Endothelial cell of umbilical vein (primary cell): ENCODE measurements around the gene OPCML. TPM values are rescaled to one million over a fixed set of nuclear protein-coding genes. Genes with fewer than 3 reads are reported as not detected.

Source experiments
- BruUV-seq: library from RNA; stranded (reverse); fragments of 400-500 nt; replicated peaks from 2 replicates; lab custom pipeline; 2021; lab: Mats Ljungman, UMichigan
- CTCF ChIA-PET: fragments of 300-600, 350-600 bp; sonication (Branson Sonifier 250); formaldehyde crosslinking; loops from one replicate; lab custom pipeline; 2021; ENCODE audit warnings: antibody characterized with exemption, inconsistent platforms; lab: Charles Lee
- POLR2A ChIA-PET: fragments of 300-600, 350-600 bp; sonication (Branson Sonifier 250); formaldehyde crosslinking; loops from one replicate; lab custom pipeline; 2021; ENCODE audit warnings: antibody characterized with exemption, inconsistent platforms; lab: Charles Lee
- DNase-seq: peaks from one replicate; pipeline ENCODE4 v3.0.0-alpha.2; 2011; ENCODE audit warnings: low read depth, low spot score
- FAIRE-seq: peaks from 2 replicates; lab custom pipeline; 2011; peaks lifted over from hg19 to GRCh38; lab: Jason Lieb, UNC
- H2AFZ ChIP-seq: 2 replicates; pipeline ENCODE4 v1.6.0; 2012; ENCODE audit warnings: low read depth, low read length, control low read depth, inconsistent platforms
- H3K27ac ChIP-seq: 2 replicates; pipeline ENCODE4 v1.5.1; 2011; ENCODE audit warnings: low read depth, mild to moderate bottlenecking, control low read depth, low read length, moderate library complexity; ENCODE audit not compliant: insufficient read depth
- H3K27me3 ChIP-seq, 2 experiments: 2 replicates each; pipeline versions ENCODE4 v1.6.0 to v1.6.1; 2011; ENCODE audit warnings: low read length in 2 of 2, mixed read lengths in 1 of 2; ENCODE audit not compliant: control insufficient read depth in 2 of 2, insufficient read depth in 2 of 2
- H3K36me3 ChIP-seq, 2 experiments: 2 replicates in 1 of 2; 3 replicates in 1 of 2; pipeline ENCODE4 v1.5.1; 2011; ENCODE audit warnings: low read length in 2 of 2, mild to moderate bottlenecking in 1 of 2, moderate library complexity in 1 of 2; ENCODE audit not compliant: control insufficient read depth in 2 of 2, insufficient read depth in 2 of 2; ENCODE audit errors: extremely low read depth in 1 of 2
- H3K4me1 ChIP-seq: 3 replicates; pipeline ENCODE4 v1.5.1; 2011; ENCODE audit warnings: mild to moderate bottlenecking, low read length; ENCODE audit not compliant: control insufficient read depth, insufficient read depth; ENCODE audit errors: extremely low read depth
- H3K4me2 ChIP-seq: 2 replicates; pipeline ENCODE4 v1.6.1; 2011; ENCODE audit warnings: low read length, control low read depth, mixed read lengths; ENCODE audit not compliant: insufficient read depth
- H3K4me3 ChIP-seq, 3 experiments: fragments of 200-600 bp in 1 of 3; sonication (generic), shearing (Covaris generic) in 1 of 3; replicated peaks in 1 of 3; 2 replicates each; pipeline ENCODE4 v1.5.1; 2011 to 2016; ENCODE audit warnings: control low read depth in 3 of 3, low read length in 3 of 3, mild to moderate bottlenecking in 2 of 3, inconsistent platforms in 1 of 3, low read depth in 1 of 3, moderate library complexity in 1 of 3; ENCODE audit not compliant: insufficient read depth in 1 of 3
- H3K79me2 ChIP-seq: 2 replicates; pipeline ENCODE4 v1.6.0; 2012; ENCODE audit warnings: low read length, inconsistent platforms; ENCODE audit not compliant: control insufficient read depth, insufficient read depth
- H3K9ac ChIP-seq: replicated peaks from 2 replicates; pipeline ENCODE3; 2011; ENCODE audit warnings: low read length, control low read depth; ENCODE audit not compliant: insufficient read depth; ENCODE audit errors: extremely low read depth
- H3K9me1 ChIP-seq: replicated peaks from 3 replicates; pipeline ENCODE4 v1.6.0; 2011; ENCODE audit warnings: mild to moderate bottlenecking, low read length; ENCODE audit not compliant: control insufficient read depth, insufficient read depth; ENCODE audit errors: extremely low read depth
- H3K9me3 ChIP-seq: replicated peaks from 2 replicates; pipeline ENCODE4 v1.5.1; 2012; ENCODE audit warnings: low read length, inconsistent platforms; ENCODE audit not compliant: control insufficient read depth, insufficient read depth
- H4K20me1 ChIP-seq: replicated peaks from 2 replicates; pipeline ENCODE3; 2011; ENCODE audit warnings: mild to moderate bottlenecking, low read length; ENCODE audit not compliant: control insufficient read depth, insufficient read depth; ENCODE audit errors: extremely low read depth
- EZH2 ChIP-seq: IDR thresholded peaks from 2 replicates; pipeline ENCODE4 v1.6.1; 2012; ENCODE audit warnings: borderline replicate concordance, low read depth, mild to moderate bottlenecking, moderate library complexity, low read length, inconsistent platforms; ENCODE audit not compliant: severe bottlenecking
- FOS ChIP-seq: IDR thresholded peaks from 2 replicates; pipeline ENCODE4 v1.6.1; 2011; ENCODE audit warnings: mild to moderate bottlenecking, low read length, moderate library complexity, borderline replicate concordance; ENCODE audit not compliant: insufficient read depth
- GATA2 ChIP-seq: IDR thresholded peaks from 2 replicates; pipeline ENCODE4 v1.7.0; 2011; ENCODE audit warnings: low read depth, mild to moderate bottlenecking, moderate library complexity, mixed read lengths, low read length; ENCODE audit not compliant: insufficient read length, insufficient read depth
- JUN ChIP-seq: IDR thresholded peaks from 2 replicates; pipeline ENCODE4 v1.6.1; 2011; ENCODE audit warnings: borderline replicate concordance, low read depth; ENCODE audit not compliant: insufficient read length, insufficient read depth
- MAX ChIP-seq: IDR thresholded peaks from 2 replicates; pipeline ENCODE4 v1.6.1; 2011; ENCODE audit not compliant: insufficient read depth, insufficient read length
- MYC ChIP-seq: IDR thresholded peaks from one replicate; pipeline ENCODE4 v1.6.1; 2011; ENCODE audit warnings: mild to moderate bottlenecking, low read depth, low read length
- POLR2A ChIP-seq: IDR thresholded peaks from 2 replicates; pipeline ENCODE4 v1.6.1; 2012; ENCODE audit warnings: low read depth, mild to moderate bottlenecking, control low read depth, low read length
- POLR2AphosphoS5 ChIP-seq: IDR thresholded peaks from 2 replicates; pipeline ENCODE4 v1.6.1; 2012; ENCODE audit warnings: low read depth, mild to moderate bottlenecking, control low read depth, low read length, moderate library complexity; ENCODE audit not compliant: insufficient read depth
- dilution Hi-C: fragments of 300-500 bp; cut with MboI; formaldehyde crosslinking; loops from one replicate; pipeline ENCODE4 v1.15.0; 2019; ENCODE audit warnings: low sequenced_read_pairs; ENCODE audit not compliant: extremely low pct_ligation_motif_present
- intact Hi-C: fragments of 100-400 bp; cut with micrococcal nuclease; formaldehyde crosslinking; loops from one replicate; pipeline ENCODE4 v1.10.0; 2022
- polyA plus RNA-seq, 4 experiments: library from polyadenylated mRNA; depleted of rRNA in 3 of 4; stranded (reverse) in 3 of 4; unstranded in 1 of 4; fragments of >200 nt; gene quantifications; 2 replicates each; pipeline versions ENCODE4 v1.2.1 to v1.2.3, GENCODE V29; 2011 to 2012; ENCODE audit warnings: missing spikeins in 1 of 4
- total RNA-seq: library from RNA; stranded (reverse); gene quantifications from 2 replicates; pipeline ENCODE4 v1.2.3, GENCODE V29; 2021
- TF ChIP-seq, protein P1 (sequence below), 2 donors: IDR thresholded peaks; 1 replicate in 1 of 2; 2 replicates in 1 of 2; pipeline ENCODE4 v1.5.1; 2011; ENCODE audit warnings: low read length in 2 of 2, mild to moderate bottlenecking in 2 of 2, moderate library complexity in 2 of 2, control low read depth in 1 of 2, inconsistent platforms in 1 of 2, low read depth in 1 of 2; ENCODE audit not compliant: insufficient read depth in 1 of 2; ENCODE audit errors: extremely low read depth in 1 of 2

OPCML gene
- total and polyA plus RNA-seq, 2 donors (not counting 3 experiments of a cell fraction or from before 2014, with no cell fraction given): not detected

DNA sequence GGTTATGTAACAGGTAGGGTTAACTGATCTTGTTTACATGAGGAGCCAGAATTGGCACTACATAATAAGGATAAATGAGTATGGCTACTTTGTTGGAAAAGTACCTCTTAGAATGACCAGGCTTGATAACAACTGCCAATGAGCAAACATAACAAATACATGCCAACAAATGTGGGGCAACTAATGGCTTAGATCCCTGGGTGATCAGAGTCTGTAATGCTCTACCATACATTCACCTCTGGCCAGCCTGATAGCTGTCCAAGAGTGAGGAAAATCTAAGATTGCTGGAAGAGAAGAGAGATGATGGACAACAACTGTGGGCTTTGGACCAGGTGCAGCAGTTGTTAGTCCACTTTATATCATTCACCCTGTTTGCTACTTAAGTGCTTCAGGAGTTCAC lies 1136.9 kb downstream of the OPCML start:
- Histone ChIP-seq H3K27me3 (no peaks in the 10 kb centered on the region), H3K79me2 (no peaks in the 10 kb centered on the region), H3K27ac (no peak overlapping the region), H3K36me3 (no peaks in the 10 kb centered on the region), H2AFZ (no peak overlapping the region), H3K9ac (no peak overlapping the region), H3K9me1 (no peaks in the 10 kb centered on the region), H4K20me1 (no peaks in the 10 kb centered on the region), H3K4me1 (no peaks in the 10 kb centered on the region), H3K4me2 (no peak overlapping the region), H3K4me3 (no peak overlapping the region), H3K9me3 (no peaks in the 10 kb centered on the region)
- CTCF ChIA-PET: no interaction called here
- intact Hi-C loops (no loop called here), dilution Hi-C loops (no loop called here)
- TF ChIP-seq MAX (no peak), FOS (no peak), MYC (no peak), POLR2A (no peak), JUN (no peak), POLR2AphosphoS5 (no peak), EZH2 (no peak), GATA2 (no peak)
- TF ChIP-seq, protein P1, sequence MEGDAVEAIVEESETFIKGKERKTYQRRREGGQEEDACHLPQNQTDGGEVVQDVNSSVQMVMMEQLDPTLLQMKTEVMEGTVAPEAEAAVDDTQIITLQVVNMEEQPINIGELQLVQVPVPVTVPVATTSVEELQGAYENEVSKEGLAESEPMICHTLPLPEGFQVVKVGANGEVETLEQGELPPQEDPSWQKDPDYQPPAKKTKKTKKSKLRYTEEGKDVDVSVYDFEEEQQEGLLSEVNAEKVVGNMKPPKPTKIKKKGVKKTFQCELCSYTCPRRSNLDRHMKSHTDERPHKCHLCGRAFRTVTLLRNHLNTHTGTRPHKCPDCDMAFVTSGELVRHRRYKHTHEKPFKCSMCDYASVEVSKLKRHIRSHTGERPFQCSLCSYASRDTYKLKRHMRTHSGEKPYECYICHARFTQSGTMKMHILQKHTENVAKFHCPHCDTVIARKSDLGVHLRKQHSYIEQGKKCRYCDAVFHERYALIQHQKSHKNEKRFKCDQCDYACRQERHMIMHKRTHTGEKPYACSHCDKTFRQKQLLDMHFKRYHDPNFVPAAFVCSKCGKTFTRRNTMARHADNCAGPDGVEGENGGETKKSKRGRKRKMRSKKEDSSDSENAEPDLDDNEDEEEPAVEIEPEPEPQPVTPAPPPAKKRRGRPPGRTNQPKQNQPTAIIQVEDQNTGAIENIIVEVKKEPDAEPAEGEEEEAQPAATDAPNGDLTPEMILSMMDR (IDR thresholded peaks at IDR 0.05; ENCODE audit: extremely low read depth in 1 of 2, insufficient read depth in 1 of 2, low read depth in 1 of 2, low read length in 2 of 2): no peak
- DNase-seq: no peak
- POLR2A ChIA-PET: no interaction called here
- no TSS peak for BruUV-seq
- no peak for FAIRE-seq
